GM19239 (cell line): ENCODE measurements around the gene THSD7B.
"Not testable (repeated sequence)": the region's sequence is repeated elsewhere in the genome, so short reads cannot be mapped to it uniquely, and the experiment has no call there.

Experiments used
- DNase-seq: peaks from one replicate; pipeline ENCODE4 v3.0.0; 2011; ENCODE audit warnings: low spot score; ENCODE audit not compliant: insufficient read length
- FAIRE-seq: peaks from 2 replicates; lab custom pipeline; 2011; peaks lifted over from hg19 to GRCh38; lab: Jason Lieb, UNC

Gene THSD7B

DNA sequence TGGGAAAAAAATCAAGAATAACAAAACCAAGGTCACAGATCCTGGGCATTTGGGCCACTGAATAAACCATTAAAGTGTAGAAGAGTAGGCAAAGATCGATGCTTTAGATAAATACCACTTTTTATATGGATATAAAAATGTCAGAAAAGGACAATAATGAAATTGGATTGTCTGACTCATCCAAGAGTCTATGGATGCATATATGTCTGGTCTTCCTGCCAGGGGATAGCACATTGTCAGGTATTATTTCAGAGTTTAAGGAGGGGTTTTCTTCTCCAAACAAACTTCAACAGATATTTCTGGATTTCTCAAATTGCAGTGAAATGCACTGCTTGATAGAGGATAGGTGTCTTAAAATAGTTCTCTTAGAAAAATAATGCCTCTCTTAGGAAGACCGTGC lies 466.7 kb downstream of the THSD7B start:
- FAIRE-seq: no peak
- no peak for DNase-seq

DNA sequence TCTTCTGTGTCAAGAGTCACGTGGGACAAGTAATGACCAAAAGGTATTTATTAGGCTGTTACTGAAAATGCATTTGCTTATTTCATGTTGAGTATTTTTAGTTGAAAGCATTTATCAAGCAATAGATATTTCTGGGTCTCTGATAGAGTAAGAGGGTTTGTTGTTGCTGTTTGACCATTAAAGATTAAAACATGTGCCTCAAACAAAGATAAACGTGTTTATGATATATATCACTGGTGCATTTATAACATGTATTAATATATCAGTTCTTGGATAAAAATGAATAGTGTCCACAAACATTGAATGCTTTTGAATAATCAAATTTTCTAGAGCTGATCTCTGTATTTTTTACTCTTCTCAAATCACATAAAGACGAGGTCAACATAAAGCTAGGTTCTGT lies 467.7 kb downstream of the THSD7B start:
- FAIRE-seq (no peak), DNase-seq (no peak)

DNA sequence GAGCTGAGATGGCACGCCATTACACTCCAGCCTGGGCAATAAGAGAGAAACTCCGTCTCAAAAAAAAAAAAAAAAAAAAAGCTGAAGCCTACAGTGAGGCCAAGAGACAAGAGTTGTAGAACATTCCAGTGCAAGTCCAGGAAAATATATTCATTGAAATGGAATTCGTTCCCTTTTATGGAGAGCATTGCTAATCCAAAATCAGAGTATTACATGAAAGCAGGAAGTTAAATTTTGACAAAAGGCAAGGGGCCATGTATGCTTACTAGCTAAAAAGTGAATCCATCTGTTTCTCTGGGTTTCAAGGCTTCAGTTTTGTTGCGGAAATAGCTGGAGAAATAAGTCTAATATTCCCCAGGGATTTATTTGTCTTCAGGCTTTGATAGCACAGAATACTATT lies 471.7 kb downstream of the THSD7B start:
- FAIRE-seq: no peak

DNA sequence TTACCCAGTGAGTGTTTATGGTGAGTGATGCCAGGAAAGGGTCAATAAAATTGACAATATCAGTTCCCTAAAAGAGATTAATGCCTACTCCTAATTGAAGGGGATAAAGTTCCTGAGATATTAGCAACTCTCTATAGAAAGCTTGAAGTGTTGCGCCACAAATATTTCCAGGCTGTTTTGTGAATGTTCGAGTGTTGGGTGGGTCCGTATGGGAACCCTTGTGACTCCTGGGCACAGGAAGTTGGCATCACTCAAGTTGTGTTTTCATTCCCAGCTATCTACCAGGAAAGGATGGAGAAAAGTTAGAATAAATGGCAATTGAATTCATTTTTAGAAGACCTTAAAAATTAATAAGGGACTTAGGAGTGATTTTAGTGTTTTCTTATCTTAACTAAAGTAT lies 472.7 kb downstream of the THSD7B start:
- FAIRE-seq: no peak

More for the DNA sequence above, 471.7 kb downstream of the THSD7B start:
- no peak for DNase-seq

DNA sequence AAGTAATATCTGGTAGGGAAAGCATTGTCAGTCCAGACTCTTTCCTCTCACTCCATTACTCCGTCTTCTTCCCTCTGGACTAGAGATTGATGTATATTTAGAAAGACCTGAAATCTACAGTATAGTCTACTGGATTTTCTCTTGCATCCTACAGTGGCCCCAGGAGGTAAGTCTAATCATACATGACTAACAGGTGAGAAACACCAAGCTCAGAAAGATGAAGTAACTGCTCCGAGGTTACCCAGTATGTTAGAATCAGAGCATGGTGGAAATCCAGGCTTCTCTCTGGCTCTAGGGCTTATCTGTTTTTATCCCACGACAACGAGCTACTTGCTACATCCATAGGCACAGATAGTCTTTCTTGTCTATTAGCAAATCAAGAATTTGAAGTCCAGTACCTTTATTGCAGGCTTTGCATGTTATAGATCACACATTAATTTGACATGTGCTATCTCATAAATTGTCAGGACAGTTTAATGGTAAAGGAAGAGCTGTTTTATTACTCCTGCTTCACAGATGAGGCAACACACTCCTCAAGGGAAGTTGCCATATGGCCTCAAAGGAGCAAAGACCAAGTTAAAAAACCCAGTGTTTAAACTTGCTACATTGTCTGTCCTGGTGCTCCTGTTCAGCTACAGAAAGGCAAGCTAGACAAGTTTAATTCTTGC lies 484.3 kb downstream of the THSD7B start:
- no peak for DNase-seq
- no peak for FAIRE-seq

More for the DNA sequence above, 472.7 kb downstream of the THSD7B start:
- no peak for DNase-seq

DNA sequence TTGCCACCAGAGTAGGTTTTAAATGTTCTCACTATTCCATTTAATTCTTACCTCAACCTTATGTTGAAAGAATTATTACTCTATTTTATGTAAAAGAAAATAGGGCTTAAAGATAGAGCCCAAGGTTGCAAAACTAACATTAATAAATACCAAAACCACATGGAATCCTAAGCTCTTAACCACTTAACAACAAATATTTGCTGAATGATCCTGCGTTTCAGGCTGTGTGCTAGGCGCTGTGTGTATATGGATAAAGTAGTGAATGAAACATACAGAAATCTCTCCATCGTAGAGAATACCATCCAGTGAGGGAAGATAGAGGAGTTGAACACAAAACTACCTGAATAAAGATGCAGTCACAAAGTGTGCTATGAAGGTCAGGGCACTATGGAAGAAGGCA lies 485.1 kb downstream of the THSD7B start:
- FAIRE-seq: no peak
- DNase-seq: no peak

DNA sequence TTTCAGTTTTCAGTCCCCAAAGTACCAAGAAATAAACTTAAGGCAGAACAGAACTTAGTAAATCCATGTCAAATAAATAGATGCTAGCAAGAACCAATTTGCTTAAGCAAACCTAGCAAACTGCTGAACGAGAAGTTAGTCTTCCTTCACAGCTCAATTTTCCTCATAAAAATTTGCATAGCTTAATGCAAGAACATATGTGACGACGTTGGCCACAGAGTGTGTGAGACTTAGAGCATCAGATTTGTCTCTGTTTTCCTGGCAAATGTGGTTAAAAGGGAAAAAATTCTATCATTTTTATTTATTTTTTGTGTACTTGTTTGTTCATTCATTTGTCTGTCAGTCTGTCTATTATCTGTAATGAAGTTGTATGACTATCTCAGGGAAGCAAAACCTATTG lies 485.7 kb downstream of the THSD7B start:
- FAIRE-seq: no peak

DNA sequence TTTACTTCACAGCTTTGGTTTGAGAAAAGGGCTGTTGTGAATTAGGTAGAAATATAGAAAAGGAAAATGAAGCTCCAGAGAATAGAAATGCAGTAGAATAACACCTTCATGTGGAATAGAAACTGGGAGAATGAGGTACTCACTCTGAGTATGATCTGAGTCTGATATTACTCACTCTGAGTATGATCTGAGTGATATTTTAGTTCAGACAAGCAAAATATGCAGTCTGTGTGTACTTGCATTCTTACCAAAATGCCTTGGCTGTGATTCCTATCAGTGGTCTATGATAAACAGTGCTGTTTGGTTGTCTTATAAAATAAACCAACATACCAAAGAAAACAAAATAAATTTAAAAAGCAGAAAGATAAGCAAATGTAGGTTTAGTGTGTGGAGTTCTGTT lies 487.6 kb downstream of the THSD7B start:
- FAIRE-seq (no peak), DNase-seq (no peak)

More for the DNA sequence above, 485.7 kb downstream of the THSD7B start:
- DNase-seq: no peak

DNA sequence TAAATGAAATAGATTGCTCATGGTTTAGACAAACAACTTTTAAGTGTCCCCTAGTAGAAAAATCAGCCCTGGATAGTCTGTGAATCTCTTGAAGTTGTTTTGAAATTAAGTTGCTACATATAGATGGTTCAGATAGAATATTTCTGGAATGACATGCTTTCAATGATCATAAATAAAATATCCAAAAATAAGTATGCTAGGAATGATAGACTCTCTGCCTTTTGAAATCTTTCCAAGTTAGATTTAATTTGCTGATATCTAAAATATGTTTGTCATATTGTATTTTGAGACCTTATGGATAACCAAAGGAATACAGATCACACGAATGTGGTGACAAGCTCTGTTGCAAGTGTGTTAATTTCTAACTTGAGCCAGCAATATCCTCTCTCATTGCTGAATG lies 488.7 kb downstream of the THSD7B start:
- FAIRE-seq: no peak
- DNase-seq: no peak

DNA sequence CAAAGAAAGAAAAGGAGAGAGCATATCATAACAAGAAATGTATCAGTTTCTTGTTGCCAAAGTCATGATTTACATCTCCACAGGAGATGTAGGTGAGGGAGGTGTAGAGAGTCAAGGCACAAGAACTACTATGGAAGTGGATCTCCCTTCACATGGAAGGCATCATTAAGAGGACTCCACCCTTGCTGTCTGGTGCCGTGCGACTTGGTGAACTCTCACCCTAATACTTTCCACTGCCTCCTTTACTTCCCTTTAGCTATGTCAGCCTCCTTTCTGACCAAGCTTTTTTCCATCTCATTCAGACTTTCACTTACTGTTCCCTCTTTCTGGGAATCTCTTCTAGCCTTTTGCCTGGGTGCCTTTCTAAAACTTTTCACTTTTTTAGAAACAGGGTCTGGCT lies 490.0 kb downstream of the THSD7B start:
- DNase-seq (no peak), FAIRE-seq (no peak)

DNA sequence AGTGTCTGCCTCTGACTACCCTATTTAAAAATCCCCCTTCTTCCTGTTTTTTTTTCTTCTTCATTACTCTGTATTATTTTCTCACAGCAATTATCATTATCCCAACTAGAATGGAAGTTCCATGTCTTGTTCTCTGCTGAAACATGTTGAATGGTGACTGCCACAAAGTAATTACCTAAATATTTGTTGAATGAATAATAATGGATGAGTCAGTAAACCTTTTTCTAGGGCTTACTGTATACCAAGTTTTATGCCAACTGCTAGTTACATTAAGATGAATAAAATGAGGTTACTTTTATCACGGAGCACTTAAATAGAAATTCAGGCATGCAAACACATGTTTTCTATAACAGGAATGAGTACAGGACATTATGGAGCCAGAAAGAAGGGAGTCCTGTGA lies 490.6 kb downstream of the THSD7B start:
- no peak for FAIRE-seq
- DNase-seq: no peak

DNA sequence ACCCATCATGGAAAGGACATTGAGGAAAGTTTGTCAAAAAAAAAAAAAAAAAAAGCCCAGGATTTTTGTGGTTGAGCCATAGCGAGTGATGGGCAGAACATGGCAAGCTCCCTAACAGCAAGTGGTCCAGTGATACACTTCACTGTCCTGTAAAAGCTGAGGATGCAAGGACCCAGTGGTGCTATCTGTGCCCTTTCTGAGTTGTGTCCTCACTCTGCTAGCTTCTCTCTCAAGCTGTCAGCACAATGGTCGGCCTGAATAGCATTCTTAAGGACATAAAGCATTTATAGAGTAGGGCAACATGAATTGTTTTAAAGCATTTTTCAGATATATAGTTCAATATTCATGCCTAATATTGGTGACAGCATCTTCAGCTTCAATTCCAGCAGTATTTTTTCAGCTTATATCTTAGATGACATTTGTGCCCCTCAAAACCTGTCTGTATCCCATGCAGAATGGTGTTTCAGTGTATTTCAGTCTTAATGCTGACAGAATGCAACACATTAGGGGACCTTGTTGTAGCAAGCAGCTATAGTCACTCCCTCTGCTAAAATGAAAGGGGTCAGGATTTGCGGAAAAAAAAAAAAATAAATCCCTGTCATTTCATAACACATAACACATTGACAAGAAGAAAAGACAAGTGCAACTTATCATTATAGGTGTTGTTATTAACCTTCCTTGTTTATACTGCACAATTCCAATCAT lies 496.7 kb downstream of the THSD7B start:
- no peak for FAIRE-seq
- DNase-seq: no peak

DNA sequence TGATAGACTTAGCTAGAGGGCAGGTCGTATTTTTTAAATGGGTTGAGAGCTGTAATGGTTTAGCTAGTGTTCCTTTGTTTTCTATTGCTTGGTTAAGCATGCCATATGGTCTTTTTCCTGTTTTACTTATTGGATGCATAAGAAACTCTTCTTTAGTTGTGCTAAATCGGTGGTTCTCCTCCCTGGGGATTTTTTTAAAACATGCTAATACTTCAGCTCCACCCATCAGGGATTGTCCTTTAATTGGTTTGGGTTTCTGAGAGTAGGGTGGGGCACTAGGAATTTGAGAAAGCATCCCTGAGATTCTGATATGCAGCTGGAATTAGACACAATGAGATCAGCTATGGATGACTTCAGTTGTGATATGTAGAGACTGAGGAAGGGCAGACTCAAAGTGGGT lies 497.2 kb downstream of the THSD7B start:
- FAIRE-seq (no peak), DNase-seq (no peak)

DNA sequence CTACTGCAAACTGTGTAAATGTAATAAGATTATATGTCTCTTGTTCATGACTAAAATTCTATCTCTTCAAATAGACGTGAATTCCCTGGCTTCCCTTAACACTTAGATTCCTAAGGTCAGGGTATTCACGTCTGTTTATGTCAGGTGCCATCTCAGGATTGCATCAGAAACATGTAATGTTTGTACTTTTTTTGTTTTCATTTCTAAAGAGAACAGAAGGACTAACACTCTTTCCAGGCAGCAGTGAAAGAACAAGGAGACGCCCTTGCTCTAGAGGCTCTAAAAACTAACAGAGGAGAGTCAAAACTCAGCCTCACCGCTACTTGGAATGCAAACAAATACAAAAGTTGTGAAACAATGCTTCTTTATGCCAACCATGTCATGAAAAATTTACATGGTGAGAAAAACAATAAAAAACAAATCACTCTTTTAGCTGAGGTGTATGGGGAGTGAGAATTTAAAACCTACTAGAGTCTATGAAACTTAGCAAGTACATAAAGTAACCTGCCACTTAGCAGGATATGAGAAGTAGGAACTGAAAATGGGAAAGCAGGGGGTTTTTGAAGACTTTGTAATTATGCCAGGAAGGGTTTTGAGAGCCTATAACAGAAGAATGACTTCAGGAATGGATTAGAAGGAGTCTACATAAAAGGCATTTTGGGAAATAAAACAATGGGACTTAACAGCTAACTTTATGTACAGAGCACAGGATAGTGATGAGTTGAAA lies 522.7 kb downstream of the THSD7B start:
- DNase-seq: no peak
- FAIRE-seq: no peak

DNA sequence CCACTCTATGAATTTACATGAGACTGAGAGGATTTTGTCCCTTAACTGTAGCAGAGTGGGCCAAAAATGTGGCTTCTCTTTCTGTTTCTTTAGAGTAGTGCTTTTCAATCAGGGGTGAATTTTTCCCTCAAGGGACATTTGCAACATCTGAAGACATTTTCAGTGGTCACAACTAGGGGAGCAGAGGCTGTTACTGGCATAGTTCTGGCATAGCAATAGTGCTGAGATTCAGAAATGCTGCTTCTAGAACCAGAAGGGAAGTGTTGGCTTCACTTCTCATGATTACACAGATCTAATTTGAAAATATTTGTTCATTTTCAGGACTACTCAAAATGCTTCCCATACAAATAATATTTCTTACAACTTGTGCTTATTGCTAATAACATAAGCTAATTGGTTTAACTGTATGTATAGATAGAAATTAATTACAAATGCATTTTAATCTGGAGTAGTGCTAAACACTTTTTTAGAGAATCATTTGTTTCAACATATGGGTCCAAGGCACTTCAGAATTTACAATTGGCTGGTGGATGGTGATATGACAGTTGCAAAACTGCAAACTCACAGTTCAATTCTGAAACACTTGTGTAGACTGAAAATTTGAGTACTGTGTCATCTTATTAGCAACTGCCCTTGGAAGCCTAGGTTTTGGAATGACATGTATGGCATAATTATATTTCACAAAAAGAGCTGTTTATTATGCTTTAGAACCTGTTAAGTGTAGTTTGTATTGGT lies 526.7 kb downstream of the THSD7B start:
- DNase-seq: no peak
- no peak for FAIRE-seq

DNA sequence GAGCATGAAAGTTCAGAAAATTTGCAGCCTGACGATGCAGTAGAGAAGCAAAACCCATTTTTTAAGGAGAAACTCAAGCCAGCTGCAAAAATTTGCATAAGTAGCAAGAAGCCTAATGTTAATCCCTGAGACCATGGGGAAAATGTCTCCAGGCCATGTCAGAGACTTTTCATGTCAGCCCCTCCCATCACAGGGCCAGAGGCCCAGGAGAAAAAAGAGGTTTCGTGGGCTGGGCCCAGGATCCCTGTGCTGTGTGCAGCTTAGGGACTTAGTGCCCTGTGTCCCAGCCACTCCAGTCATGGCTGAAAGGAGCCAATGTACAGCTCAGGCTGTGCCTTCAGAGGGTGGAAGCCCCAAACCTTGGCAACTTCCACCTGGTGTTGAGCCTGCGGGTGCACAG lies 533.0 kb downstream of the THSD7B start:
- DNase-seq: no peak
- FAIRE-seq: no peak

DNA sequence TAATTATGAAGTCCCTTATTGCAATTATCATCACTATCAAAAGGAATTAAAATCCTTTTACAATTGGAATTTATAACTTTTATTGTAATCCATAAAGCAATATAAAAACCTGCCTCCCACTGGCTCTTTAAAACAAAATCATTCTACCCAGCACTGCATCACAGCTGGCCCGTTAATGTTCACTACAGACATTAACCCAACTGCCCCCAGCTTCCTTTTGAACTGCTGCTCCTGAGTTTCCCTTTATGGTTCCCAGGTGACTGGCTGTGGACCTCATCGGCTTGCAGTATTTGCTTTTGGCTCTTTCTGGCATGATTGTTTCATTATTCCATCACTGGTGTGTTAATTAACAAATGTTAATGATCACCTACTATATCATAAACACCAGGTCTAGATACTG lies 535.6 kb downstream of the THSD7B start:
- no peak for DNase-seq
- no peak for FAIRE-seq

DNA sequence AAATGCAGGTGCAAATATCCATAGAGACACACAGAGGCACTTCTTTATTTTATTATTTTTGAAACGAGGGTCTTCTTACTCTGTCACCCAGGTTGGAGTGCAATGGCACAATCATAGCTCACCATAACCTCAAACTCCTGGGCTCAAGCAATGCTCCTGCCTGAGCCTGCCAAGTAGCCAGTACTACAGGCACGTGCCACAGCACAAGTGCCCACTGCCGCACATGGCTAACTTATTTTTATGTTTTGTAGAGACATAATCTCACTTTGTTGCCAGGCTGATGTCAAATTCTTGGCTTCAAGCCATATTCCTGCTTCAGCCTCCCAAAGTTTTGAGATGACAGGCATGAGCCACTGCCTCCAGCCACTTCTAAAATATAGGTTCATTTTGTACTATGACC lies 537.6 kb downstream of the THSD7B start:
- no peak for DNase-seq
- FAIRE-seq: no peak

DNA sequence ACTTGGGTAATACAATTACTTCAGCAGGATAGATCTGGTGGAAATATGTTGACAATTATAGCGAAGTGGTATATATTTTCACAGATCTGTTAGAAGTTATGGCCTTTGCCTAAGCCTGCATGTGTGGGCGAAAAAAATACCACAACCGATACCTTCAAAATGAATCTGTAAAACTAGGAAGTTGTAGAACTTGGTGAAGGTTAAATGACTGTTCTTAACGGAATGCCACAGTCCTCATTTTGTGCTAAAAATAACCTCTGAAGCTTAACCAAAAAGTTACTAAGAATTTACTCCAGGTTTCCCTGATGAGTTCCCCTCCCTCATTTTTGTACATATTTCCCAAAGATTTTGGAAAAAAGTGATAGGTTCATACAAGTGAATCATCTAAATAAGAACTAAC lies 550.7 kb downstream of the THSD7B start:
- no peak for DNase-seq

DNA sequence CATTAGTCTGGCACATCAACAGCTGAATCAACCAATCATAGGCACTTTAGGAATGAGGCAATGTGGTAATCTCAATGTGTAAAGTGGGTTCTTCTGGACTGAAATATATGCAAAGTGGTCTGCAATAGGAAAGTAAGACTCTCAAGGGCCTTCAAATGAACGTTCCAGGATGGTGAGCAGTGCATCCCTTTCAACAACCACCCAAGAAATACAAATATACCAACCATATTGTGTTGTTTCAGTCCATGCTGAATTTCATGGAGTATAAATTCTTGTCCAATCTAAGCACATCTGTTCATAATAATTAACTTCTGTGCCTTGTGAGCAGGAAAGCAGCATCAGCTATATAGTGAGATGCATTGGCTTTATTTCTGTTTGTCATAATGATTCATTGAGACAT lies 556.2 kb downstream of the THSD7B start:
- no peak for DNase-seq
- no peak for FAIRE-seq

More for the DNA sequence above, 550.7 kb downstream of the THSD7B start:
- FAIRE-seq: no peak

DNA sequence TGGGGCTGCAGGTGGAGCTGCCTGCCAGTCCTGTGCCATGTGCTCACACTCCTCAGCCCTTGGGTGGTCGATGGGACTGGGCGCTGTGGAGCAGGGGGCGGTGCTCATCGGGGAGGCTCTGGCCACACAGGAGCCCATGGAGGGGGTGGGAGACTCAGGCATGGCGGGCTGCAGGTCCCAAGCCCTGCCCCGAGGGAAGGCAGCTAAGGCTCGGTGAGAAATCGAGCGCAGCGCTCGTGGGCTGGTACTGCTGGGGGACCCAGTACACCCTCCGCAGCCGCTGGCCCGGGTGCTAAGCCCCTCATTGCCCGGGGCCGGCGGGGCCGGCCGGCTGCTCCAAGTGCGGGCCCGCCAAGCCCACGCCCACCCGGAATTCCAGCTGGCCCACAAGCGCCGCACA lies 566.2 kb downstream of the THSD7B start:
- FAIRE-seq, DNase-seq: not testable (repeated sequence)
